HG03571 (cell line): ENCODE data around the gene ELK1.

ENCODE experiments used
- ATAC-seq: cut with Tn5 transposase; IDR thresholded peaks from one replicate; pipeline ENCODE4 v1.9.1; 2021; ENCODE audit not compliant: unreplicated experiment

The ELK1 gene

GRCh38 chrX:47646636-47647035 lies 3.7 kb downstream of the ELK1 start:
- ATAC-seq = no peak

DNA sequence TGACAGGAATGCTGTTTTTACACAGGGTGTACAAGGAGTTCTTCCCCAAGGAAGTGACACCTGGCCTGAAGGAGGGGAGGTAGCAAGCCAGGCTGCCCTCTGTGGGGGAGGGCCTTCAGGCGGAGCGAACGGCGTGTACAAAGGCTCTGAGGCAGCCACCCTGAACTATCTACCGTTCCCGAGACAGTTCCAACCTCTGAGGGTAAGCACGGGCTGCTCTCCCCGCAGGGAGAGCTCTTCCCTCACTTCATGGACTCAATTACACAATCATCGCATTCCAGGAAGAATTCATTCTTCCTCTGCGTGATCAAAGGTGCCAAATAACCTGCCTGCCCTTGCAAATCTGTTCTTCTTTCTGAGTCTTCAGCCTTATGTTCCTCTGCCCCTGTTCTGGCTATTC lies 4.8 kb downstream of the ELK1 start:
- ATAC-seq = no peak

GRCh38 chrX:47644557-47645091 lies 5.7 kb downstream of the ELK1 start:
- no peak for ATAC-seq

- no peak for ATAC-seq
Observed at GRCh38 chrX:47643926-47644325, 6.4 kb downstream of the ELK1 start.

DNA sequence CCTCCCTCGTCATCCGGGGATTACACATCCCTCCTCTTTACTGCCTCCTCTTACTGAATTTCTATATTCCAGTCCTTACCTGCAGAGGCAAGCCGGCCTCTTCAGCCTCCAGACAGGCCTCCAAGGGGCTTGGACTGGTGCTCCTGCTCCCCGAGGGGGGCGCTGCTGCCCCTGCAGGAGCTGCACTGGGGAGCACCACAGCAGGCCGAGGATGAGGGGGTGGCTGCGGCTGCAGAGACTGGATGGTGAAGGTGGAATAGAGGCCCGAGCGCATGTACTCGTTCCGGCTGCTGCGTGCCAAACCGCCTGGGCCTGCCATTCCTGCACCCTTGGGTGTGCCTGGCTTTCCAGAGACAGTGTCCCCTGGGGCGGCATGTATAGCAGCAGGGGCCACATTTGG lies 11.5 kb downstream of the ELK1 start:
- no peak for ATAC-seq

GRCh38 chrX:47637546-47638195 lies 12.7 kb downstream of the ELK1 start:
- ATAC-seq = no peak

- no peak for ATAC-seq
Observed at GRCh38 chrX:47634871-47635575, 15.3 kb downstream of the ELK1 start.

GRCh38 chrX:47633689-47634590 lies 16.4 kb downstream of the ELK1 start:
- ATAC-seq = no peak

GRCh38 chrX:47632666-47633065 lies 17.7 kb downstream of the ELK1 start:
- no peak for ATAC-seq

DNA sequence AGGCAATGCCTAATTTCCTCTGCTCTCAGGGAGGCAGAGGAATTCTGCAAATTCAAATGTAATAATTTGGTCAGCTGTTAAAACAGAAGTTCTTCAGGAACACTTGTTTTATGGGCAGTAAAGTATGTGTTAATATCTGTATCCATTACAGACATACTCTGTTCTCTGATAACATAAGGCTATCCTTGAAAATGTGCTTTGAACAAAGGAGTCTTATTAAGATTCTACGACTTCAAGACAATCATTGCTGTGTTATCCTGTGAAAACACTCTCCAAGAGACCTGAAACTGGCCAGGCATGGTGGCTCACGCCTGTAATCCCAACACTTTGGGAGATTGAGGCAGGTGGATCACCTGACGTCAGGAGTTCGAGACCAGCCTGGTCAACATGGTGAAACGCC lies 18.7 kb downstream of the ELK1 start:
- no peak for ATAC-seq

DNA sequence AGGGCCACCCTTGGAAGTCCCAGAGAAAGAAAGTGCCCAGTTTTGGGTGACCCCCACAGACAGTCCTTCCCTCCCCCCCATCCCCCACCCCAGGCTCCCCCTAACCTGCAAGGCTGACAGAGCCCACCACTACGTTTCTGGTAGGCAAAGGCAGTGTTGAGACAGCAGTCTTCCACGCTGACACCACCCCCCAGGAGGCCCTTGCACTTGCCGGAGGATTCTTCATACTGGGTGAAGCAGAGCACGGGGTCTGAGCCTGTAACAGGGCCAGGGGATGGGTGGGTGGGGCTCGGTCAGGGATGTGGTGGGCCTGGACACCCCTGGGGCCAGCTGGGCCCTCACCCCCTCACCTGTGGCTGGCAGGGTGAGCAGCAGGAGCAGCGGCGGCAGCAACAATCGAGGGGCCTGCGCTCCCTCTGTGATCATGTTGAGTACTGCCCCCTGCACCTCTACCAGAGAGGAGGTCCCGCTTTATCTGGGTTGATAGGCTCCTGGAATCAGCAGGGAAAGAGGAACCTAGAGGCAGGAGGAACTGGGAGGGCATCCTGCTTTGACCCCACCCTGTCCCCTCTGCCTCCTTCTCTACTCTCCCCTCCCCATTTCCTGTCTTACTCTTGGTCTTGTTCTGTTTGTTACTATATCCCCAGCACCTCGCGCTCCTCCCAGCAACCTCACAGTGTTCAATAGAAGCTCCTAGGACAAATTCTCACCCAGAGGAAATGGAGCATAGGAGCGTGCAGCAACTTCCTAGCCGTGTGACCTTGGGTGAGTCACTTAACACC lies 20.8 kb downstream of the ELK1 start, which contains the start of gene CFP:
Gene CFP, minus strand, starts transcription at position 512 of the 782 bp plus-strand sequence. Its CDS starts 86 bp downstream, at position 426.
- ATAC-seq = no peak

- ATAC-seq = no peak
Observed at GRCh38 chrX:47628982-47629381, 21.4 kb downstream of the ELK1 start.

DNA sequence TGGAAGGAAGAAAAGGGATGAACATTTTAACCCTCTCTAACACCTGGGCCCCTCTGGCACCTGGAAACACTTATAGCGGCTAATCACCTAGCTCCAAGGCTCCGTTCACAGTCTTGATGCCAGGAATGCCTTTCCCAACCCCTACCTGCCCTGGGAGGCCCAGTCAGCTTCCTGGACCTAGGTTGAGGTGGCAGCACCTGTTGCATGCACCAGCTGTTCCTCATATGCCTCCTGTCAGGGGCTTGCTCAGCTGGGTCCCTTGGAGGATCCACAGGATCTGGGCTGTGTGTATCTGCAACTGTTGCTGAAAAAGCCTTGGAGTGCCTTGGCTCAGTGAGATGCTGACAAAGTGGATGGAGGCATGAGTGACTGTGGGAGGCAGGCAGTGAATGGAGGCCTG lies 25.0 kb downstream of the ELK1 start:
- ATAC-seq = no peak

DNA sequence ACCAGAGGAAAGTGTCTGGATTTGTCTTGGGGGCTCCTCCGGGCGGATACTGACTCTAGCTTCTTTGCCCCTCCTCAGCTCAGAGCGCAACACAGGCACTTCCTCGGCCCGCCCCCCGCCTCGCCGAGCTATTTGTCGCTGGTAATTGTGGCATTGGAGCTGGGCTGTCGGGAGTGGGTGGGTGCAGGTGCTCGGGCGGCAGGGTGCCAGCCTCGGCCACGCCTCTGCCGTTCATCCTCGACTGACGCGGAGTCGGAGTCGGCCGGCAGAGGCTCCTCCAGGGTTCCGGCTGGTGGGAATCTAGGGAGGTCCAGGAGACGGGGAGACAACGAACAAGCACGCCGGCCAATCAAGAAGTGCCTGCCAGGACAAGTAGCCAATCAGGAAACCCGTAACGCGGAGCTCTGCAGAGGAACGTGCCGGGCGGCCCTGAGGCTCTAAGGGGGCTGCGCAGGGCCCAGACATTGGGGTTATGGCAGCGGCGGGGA lies 26.8 kb downstream of the ELK1 start:
- no peak for ATAC-seq

- no peak for ATAC-seq
Observed at GRCh38 chrX:47621851-47622250, 28.5 kb downstream of the ELK1 start.

DNA sequence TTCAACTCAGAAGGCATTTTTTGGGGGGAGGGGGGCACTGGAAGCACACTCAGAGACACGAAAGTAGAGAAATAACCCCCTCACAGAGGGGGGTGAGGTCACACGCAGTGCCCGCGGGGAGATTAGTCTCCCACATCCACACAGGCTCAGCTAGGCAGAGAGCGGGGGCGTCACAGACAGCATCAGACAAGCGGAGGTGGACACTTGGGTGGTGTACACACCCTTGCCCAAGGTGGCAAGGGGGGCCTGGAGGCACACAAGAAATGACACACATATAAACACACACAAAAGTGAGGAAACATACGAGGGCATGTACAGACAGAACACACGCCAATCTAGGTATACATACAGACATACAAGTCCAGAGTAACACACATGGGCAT lies 30.1 kb downstream of the ELK1 start:
- ATAC-seq = no peak

DNA sequence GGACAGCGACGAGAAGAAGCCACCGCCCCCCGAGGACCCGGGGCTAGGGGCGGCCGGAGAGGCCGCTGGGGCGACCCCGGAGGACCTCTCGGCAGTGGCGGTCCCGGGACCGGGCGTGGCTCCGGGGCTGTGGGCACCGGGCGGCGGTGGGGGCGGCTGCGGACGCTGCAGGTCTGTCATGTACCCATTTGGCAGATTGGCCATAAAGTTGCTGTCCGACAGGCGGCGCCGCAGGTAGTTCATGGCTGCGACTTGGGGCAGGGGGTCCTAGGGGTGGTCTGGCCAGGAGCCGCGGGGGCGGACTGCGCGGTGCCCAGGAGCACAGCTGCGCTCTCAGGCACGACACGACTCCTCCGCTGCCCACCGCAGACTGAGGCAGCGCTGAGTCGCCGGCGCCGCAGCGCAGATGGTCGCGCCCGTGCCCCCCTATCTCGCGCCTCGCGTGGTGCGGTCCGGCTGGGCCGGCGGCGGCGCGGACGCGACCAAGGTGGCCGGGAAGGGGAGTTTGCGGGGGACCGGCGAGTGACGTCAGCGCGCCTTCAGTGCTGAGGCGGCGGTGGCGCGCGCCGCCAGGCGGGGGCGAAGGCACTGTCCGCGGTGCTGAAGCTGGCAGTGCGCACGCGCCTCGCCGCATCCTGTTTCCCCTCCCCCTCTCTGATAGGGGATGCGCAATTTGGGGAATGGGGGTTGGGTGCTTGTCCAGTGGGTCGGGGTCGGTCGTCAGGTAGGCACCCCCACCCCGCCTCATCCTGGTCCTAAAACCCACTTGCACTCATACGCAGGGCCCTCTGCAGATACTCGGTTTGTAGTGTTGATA lies 30.7 kb downstream of the ELK1 start, which contains the start of gene SYN1:
Gene SYN1, minus strand, starts transcription at position 372 of the 817 bp plus-strand sequence. Its CDS starts 129 bp downstream, at position 243.
- ATAC-seq = peak; percentile 58

DNA sequence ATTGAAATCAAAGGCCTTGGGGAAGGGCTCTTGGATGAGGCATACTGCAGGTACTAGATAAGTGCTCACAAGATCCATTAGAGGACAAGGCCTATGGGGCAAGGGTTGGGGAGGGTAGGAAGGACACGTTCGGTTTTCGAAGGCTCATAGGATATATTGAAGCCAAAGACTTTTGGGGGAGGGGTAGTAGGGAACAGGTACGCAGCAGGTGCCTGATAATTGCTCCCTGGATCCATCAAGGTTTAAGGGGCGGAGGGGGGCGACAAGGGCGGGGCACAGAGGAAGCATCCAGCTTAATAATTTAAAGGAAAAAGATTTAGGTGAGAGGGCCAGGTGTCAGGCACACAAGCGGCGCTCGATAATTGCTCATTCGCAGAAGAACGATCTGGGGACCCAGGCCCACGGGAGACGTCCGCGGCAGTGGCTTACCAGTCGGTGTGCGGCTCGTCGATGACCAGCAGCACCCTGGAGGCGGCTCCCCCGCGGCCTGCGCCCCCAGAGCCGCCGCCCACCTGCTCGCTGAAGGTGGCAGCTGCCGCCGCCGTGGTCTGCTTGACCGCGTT lies 31.4 kb downstream of the ELK1 start:
- ATAC-seq = no peak

DNA sequence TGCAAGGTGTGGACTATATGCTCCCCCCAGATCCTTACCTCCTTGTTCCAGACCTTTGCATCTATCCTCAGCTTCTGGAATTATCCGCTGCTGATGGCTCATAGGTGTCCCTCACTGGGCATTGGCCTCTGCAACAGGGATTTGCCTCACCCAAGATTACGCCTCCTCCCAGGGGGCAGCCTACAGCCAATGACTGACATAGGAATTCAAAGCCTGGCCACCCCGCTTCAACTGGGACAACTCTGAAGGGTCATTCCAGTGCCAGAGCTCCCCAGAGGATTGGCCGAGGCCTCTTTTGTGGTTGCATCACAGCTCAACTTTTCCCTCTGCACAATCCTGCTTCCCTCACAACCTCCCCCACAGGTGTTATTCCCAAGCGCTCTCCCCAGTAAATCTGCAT lies 35.7 kb downstream of the ELK1 start:
- ATAC-seq = no peak
